ENCODE data around the gene GKAP1. TPM values are rescaled to one million over a fixed set of nuclear protein-coding genes. Genes with fewer than 3 reads are reported as not detected.

The GKAP1 gene
- total RNA-seq, 1 experiment from 2014 or later, result 6.1 TPM

DNA sequence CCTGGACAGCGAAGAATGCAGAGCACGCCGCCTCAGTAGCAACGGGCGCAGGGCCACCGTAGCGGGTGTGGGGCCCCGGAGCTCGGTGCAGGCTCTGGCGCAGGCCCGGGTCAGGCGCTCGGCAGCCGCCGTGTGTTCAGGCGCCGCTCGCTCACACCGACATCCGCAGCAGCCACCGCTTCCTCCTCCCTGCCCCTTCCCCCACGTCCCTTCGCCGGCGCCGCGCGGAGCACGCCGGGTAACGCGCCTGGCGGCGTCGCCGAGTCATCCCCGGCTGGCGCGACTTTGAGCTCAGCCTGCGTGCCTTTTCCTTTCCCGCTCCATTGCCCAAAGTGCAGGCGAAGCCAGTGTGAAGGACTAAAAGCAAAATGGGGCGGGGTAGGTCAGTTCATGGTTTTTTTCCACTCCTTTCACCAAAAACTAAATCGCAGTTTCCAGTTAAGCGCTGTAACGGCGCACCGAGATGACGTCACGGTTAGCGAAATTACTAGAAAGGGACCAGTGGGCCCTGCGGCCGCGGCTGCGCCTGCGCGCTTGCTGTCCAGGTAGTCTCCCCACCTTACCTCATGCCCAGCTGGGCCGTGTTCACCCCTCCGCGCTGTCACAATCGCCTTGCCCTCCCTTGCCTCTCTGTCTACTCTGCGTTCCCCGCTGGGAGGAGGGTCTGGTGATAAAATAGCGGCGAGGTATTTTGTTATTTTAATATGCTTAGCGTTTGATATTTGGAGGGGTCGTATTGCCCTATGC, 109.6 kb downstream of the GKAP1 start, which contains the start of gene UBQLN1 (continued):
- TF ChIP-seq, protein P1, sequence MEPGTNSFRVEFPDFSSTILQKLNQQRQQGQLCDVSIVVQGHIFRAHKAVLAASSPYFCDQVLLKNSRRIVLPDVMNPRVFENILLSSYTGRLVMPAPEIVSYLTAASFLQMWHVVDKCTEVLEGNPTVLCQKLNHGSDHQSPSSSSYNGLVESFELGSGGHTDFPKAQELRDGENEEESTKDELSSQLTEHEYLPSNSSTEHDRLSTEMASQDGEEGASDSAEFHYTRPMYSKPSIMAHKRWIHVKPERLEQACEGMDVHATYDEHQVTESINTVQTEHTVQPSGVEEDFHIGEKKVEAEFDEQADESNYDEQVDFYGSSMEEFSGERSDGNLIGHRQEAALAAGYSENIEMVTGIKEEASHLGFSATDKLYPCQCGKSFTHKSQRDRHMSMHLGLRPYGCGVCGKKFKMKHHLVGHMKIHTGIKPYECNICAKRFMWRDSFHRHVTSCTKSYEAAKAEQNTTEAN (CRISPR knock-in tag; IDR thresholded peaks at IDR 0.05), result peak; percentile 78; the same call in 1 of the 2 replicates
- peak; percentile 79; the same call in 1 of the 2 replicates for TF ChIP-seq FOXP1 (CRISPR knock-in tag; IDR thresholded peaks at IDR 0.05; ENCODE audit: borderline replicate concordance)
- TF ChIP-seq, protein P2, sequence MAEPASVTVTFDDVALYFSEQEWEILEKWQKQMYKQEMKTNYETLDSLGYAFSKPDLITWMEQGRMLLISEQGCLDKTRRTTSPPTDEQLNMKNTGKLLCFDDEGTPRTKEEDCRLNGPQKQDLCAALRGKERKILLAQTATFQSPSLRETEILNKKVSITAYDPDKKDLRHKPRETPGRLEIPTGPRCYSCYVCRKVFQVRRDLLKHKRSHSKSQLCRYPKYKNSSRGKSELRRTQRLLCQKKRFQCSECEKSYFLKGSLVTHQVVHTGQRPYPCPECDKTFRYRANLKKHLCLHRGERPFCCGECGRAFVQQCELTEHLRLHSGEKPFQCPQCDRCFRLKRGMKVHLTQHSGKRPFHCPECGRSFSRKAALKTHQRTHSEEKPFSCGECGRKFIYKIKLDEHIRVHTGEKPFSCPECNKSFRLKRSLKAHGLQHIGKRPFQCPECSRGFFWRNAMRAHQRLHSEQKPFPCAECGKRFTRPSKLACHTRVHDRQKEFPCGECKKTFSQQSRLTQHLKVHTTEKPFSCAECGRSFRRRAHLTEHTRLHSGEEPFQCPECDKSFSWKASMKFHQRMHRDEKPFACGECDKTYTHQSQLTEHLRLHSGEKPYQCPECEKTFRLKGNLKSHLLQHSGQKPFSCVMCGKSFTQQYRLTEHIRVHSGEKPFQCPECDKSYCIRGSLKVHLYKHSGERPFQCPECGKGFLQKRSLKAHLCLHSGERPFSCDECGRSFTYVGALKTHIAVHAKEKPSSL (CRISPR knock-in tag; conservative IDR thresholded peaks at IDR 0.05), result no peak
- no peak for TF ChIP-seq EMX1 (CRISPR knock-in tag; IDR thresholded peaks at IDR 0.05)
- TF ChIP-seq, protein P3, sequence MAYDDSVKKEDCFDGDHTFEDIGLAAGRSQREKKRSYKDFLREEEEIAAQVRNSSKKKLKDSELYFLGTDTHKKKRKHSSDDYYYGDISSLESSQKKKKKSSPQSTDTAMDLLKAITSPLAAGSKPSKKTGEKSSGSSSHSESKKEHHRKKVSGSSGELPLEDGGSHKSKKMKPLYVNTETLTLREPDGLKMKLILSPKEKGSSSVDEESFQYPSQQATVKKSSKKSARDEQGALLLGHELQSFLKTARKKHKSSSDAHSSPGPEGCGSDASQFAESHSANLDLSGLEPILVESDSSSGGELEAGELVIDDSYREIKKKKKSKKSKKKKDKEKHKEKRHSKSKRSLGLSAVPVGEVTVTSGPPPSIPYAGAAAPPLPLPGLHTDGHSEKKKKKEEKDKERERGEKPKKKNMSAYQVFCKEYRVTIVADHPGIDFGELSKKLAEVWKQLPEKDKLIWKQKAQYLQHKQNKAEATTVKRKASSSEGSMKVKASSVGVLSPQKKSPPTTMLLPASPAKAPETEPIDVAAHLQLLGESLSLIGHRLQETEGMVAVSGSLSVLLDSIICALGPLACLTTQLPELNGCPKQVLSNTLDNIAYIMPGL (CRISPR knock-in tag; IDR thresholded peaks at IDR 0.05), result peak; percentile 92; the same call in 1 of the 2 replicates
- TF ChIP-seq CBFB (CRISPR knock-in tag; IDR thresholded peaks at IDR 0.05; ENCODE audit: low read depth), result no peak
- TF ChIP-seq, protein P4, sequence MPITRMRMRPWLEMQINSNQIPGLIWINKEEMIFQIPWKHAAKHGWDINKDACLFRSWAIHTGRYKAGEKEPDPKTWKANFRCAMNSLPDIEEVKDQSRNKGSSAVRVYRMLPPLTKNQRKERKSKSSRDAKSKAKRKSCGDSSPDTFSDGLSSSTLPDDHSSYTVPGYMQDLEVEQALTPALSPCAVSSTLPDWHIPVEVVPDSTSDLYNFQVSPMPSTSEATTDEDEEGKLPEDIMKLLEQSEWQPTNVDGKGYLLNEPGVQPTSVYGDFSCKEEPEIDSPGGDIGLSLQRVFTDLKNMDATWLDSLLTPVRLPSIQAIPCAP (CRISPR knock-in tag; IDR thresholded peaks at IDR 0.05), result no peak
- TF ChIP-seq ZNF423 (CRISPR knock-in tag; IDR thresholded peaks at IDR 0.05), result no peak
- peak; percentile 86; the same call in 1 of the 2 replicates for TF ChIP-seq ZNF416 (CRISPR knock-in tag; IDR thresholded peaks at IDR 0.05)
- TF ChIP-seq, protein P5, sequence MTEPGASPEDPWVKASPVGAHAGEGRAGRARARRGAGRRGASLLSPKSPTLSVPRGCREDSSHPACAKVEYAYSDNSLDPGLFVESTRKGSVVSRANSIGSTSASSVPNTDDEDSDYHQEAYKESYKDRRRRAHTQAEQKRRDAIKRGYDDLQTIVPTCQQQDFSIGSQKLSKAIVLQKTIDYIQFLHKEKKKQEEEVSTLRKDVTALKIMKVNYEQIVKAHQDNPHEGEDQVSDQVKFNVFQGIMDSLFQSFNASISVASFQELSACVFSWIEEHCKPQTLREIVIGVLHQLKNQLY (CRISPR knock-in tag; IDR thresholded peaks at IDR 0.05), result no peak
- no peak; the same call in 1 of the 2 replicates for TF ChIP-seq NFYB (CRISPR knock-in tag; conservative IDR thresholded peaks at IDR 0.05; ENCODE audit: low read depth)
- TF ChIP-seq SMAD4 (CRISPR knock-in tag; IDR thresholded peaks at IDR 0.05), result no peak
- TF ChIP-seq ZNF317 (CRISPR knock-in tag; IDR thresholded peaks at IDR 0.05; ENCODE audit: borderline replicate concordance, low read depth), result peak; percentile 42; the same call in 1 of the 2 replicates
- TF ChIP-seq, protein P6, sequence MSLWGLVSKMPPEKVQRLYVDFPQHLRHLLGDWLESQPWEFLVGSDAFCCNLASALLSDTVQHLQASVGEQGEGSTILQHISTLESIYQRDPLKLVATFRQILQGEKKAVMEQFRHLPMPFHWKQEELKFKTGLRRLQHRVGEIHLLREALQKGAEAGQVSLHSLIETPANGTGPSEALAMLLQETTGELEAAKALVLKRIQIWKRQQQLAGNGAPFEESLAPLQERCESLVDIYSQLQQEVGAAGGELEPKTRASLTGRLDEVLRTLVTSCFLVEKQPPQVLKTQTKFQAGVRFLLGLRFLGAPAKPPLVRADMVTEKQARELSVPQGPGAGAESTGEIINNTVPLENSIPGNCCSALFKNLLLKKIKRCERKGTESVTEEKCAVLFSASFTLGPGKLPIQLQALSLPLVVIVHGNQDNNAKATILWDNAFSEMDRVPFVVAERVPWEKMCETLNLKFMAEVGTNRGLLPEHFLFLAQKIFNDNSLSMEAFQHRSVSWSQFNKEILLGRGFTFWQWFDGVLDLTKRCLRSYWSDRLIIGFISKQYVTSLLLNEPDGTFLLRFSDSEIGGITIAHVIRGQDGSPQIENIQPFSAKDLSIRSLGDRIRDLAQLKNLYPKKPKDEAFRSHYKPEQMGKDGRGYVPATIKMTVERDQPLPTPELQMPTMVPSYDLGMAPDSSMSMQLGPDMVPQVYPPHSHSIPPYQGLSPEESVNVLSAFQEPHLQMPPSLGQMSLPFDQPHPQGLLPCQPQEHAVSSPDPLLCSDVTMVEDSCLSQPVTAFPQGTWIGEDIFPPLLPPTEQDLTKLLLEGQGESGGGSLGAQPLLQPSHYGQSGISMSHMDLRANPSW (CRISPR knock-in tag; conservative IDR thresholded peaks at IDR 0.05; ENCODE audit: low read depth), result no peak
- no peak for TF ChIP-seq TP53 (CRISPR knock-in tag; IDR thresholded peaks at IDR 0.05)
- TF ChIP-seq, protein P7, sequence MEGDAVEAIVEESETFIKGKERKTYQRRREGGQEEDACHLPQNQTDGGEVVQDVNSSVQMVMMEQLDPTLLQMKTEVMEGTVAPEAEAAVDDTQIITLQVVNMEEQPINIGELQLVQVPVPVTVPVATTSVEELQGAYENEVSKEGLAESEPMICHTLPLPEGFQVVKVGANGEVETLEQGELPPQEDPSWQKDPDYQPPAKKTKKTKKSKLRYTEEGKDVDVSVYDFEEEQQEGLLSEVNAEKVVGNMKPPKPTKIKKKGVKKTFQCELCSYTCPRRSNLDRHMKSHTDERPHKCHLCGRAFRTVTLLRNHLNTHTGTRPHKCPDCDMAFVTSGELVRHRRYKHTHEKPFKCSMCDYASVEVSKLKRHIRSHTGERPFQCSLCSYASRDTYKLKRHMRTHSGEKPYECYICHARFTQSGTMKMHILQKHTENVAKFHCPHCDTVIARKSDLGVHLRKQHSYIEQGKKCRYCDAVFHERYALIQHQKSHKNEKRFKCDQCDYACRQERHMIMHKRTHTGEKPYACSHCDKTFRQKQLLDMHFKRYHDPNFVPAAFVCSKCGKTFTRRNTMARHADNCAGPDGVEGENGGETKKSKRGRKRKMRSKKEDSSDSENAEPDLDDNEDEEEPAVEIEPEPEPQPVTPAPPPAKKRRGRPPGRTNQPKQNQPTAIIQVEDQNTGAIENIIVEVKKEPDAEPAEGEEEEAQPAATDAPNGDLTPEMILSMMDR (IDR thresholded peaks at IDR 0.05), result no peak
- TF ChIP-seq GTF2I (CRISPR knock-in tag; conservative IDR thresholded peaks at IDR 0.05), result no peak
- TF ChIP-seq ZBTB21 (CRISPR knock-in tag; IDR thresholded peaks at IDR 0.05; ENCODE audit: borderline replicate concordance), result no peak
- TF ChIP-seq, protein P8, sequence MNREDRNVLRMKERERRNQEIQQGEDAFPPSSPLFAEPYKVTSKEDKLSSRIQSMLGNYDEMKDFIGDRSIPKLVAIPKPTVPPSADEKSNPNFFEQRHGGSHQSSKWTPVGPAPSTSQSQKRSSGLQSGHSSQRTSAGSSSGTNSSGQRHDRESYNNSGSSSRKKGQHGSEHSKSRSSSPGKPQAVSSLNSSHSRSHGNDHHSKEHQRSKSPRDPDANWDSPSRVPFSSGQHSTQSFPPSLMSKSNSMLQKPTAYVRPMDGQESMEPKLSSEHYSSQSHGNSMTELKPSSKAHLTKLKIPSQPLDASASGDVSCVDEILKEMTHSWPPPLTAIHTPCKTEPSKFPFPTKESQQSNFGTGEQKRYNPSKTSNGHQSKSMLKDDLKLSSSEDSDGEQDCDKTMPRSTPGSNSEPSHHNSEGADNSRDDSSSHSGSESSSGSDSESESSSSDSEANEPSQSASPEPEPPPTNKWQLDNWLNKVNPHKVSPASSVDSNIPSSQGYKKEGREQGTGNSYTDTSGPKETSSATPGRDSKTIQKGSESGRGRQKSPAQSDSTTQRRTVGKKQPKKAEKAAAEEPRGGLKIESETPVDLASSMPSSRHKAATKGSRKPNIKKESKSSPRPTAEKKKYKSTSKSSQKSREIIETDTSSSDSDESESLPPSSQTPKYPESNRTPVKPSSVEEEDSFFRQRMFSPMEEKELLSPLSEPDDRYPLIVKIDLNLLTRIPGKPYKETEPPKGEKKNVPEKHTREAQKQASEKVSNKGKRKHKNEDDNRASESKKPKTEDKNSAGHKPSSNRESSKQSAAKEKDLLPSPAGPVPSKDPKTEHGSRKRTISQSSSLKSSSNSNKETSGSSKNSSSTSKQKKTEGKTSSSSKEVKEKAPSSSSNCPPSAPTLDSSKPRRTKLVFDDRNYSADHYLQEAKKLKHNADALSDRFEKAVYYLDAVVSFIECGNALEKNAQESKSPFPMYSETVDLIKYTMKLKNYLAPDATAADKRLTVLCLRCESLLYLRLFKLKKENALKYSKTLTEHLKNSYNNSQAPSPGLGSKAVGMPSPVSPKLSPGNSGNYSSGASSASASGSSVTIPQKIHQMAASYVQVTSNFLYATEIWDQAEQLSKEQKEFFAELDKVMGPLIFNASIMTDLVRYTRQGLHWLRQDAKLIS (CRISPR knock-in tag; IDR thresholded peaks at IDR 0.05; ENCODE audit: borderline replicate concordance), result 0 out of 2 replicates have a peak, but pooled peaks have one; percentile 24
- TF ChIP-seq TCF7 (CRISPR knock-in tag; IDR thresholded peaks at IDR 0.05; ENCODE audit: low read depth), result peak; percentile 78; the same call in 1 of the 2 replicates
- no peak for TF ChIP-seq ZNF219 (CRISPR knock-in tag; IDR thresholded peaks at IDR 0.05; ENCODE audit: borderline replicate concordance)
- 0 out of 2 replicates have a peak, but pooled peaks have one; percentile 36 for TF ChIP-seq NR2C2 (CRISPR knock-in tag; IDR thresholded peaks at IDR 0.05)
- 0 out of 2 replicates have a peak, but pooled peaks have one; percentile 56 for TF ChIP-seq TEAD4 (CRISPR knock-in tag; IDR thresholded peaks at IDR 0.05)

All from WTC11 (cell line).